Breast epithelium (tissue), 4 donors: ENCODE data around the gene MBD5. TPM values are rescaled to one million over a fixed set of nuclear protein-coding genes. Genes with fewer than 3 reads are reported as not detected.

Source experiments
- DNase-seq, 2 donors: peaks; one replicate each; pipeline ENCODE4 v3.0.0-alpha.2; 2019; ENCODE audit warnings: low spot score in 2 of 2
- H3K27ac ChIP-seq, 2 donors: fragments of 200-600 bp; sonication (generic) in 1 of 2; one replicate each; pipeline ENCODE4 v1.5.1; 2016 to 2019; ENCODE audit warnings: mild to moderate bottlenecking in 1 of 2
- H3K27me3 ChIP-seq, 2 donors: fragments of 200-600 bp; sonication (generic) in 1 of 2; one replicate each; pipeline versions ENCODE4 v1.5.1 to v1.6.0; 2017 to 2019; ENCODE audit warnings: control low read depth in 1 of 2, mild to moderate bottlenecking in 1 of 2
- H3K36me3 ChIP-seq: fragments of 200-600 bp; one replicate; pipeline ENCODE4 v1.5.1; 2019
- H3K4me1 ChIP-seq, 2 donors: fragments of 200-600 bp; sonication (generic); one replicate each; pipeline ENCODE4 v1.5.1; 2016 to 2019; ENCODE audit warnings: control low read depth in 1 of 2
- H3K4me3 ChIP-seq, 3 donors: fragments of 200-600 bp; sonication (generic); 1 replicate in 2 of 3; 2 replicates in 1 of 3; pipeline ENCODE4 v1.5.1; 2016 to 2019; ENCODE audit warnings: mild to moderate bottlenecking in 3 of 3, moderate library complexity in 2 of 3
- H3K9me3 ChIP-seq, 2 donors: fragments of 200-600 bp; sonication (generic) in 1 of 2; one replicate each; pipeline ENCODE4 v1.5.1; 2016 to 2019; ENCODE audit warnings: control low read depth in 1 of 2
- POLR2A ChIP-seq: fragments of 450-650 bp; IDR thresholded peaks from one replicate; pipeline ENCODE4 v1.6.1; 2016; ENCODE audit warnings: antibody characterized with exemption, mild to moderate bottlenecking, moderate library complexity
- POLR2AphosphoS5 ChIP-seq, 3 donors: sonication (generic); formaldehyde crosslinking; IDR thresholded peaks; one replicate each; pipeline ENCODE4 v1.6.1; 2017; ENCODE audit warnings: antibody characterized with exemption in 3 of 3
- intact Hi-C: fragments of 100-400 bp; cut with DNase I; formaldehyde crosslinking; loops from one replicate; pipeline ENCODE4 v1.15.1; 2023; ENCODE audit warnings: low total_unique reads
- total RNA-seq, 3 donors: library from RNA; depleted of rRNA; stranded (reverse); fragments of >200 nt; gene quantifications; one replicate each; pipeline ENCODE4 v1.1.0, GENCODE V29; 2016
- TF ChIP-seq, protein P1 (sequence below), 3 donors: fragments of 450-650 bp; IDR thresholded peaks; one replicate each; pipeline ENCODE4 v1.5.1; 2016 to 2017; ENCODE audit warnings: antibody characterized with exemption in 3 of 3, mild to moderate bottlenecking in 3 of 3, moderate library complexity in 3 of 3

Gene MBD5
- total RNA-seq, 3 donors from 2014 or later = 24.0 to 63.8 (median 40.3) TPM

DNA sequence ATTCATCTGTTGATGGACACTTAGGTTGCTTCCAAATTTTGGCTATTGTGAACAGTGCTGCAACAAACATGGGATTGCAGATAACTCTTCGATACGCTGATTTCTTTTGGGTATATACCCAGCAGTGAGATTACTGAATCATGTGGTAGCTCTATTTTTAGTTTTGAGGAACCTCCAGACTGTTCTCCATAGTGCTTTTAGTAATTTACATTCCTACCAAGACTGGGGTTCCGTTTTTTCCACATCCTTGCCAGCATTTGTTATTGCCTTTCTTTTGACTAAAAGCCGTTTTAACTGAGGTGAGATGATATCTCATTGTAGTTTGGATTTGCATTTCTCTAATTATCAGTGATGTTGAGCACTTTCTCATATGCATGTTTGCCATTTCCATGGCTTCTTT lies 200.3 kb downstream of the MBD5 start:
- Histone ChIP-seq H3K9me3 (peaks cover 0 to 51% of the 10 kb centered on the region in 2 donors), H3K27ac (no peak overlapping the region), H3K4me3 (no peak overlapping the region), H3K27me3 (no peaks in the 10 kb centered on the region), H3K4me1 (no peaks in the 10 kb centered on the region), H3K36me3 (no peaks in the 10 kb centered on the region)
- DNase-seq = no peak
- TF ChIP-seq, protein P1, sequence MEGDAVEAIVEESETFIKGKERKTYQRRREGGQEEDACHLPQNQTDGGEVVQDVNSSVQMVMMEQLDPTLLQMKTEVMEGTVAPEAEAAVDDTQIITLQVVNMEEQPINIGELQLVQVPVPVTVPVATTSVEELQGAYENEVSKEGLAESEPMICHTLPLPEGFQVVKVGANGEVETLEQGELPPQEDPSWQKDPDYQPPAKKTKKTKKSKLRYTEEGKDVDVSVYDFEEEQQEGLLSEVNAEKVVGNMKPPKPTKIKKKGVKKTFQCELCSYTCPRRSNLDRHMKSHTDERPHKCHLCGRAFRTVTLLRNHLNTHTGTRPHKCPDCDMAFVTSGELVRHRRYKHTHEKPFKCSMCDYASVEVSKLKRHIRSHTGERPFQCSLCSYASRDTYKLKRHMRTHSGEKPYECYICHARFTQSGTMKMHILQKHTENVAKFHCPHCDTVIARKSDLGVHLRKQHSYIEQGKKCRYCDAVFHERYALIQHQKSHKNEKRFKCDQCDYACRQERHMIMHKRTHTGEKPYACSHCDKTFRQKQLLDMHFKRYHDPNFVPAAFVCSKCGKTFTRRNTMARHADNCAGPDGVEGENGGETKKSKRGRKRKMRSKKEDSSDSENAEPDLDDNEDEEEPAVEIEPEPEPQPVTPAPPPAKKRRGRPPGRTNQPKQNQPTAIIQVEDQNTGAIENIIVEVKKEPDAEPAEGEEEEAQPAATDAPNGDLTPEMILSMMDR (IDR thresholded peaks at IDR 0.05) = no peak
- TF ChIP-seq POLR2AphosphoS5 (IDR thresholded peaks at IDR 0.05) (no peak), POLR2A (no peak)
- intact Hi-C loops = no loop called here

DNA sequence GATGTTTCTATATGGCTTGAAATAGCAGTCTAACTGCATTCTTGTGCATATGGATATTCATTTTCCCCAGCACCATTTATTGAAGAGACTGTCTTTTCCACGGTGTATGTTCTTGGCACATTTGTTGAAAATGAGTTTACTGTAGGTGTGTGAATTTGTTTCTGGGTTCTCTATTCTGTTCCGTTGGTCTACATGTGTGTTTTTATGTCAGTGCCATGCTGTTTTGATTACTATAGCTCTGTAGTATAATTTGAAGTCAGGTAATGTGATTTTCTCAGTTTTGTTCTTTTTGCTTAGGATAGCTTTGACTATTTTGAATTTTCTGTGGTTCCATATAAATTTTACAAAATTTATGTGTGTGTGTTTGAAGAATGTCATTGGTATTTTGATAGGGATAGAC lies 201.0 kb downstream of the MBD5 start:
- Histone ChIP-seq H3K9me3 (peaks cover 0 to 51% of the 10 kb centered on the region in 2 donors), H3K27me3 (no peaks in the 10 kb centered on the region), H3K4me3 (no peak overlapping the region), H3K4me1 (no peaks in the 10 kb centered on the region), H3K27ac (no peak overlapping the region), H3K36me3 (no peaks in the 10 kb centered on the region)
- DNase-seq = no peak
- TF ChIP-seq, protein P1 (IDR thresholded peaks at IDR 0.05) = no peak
- TF ChIP-seq POLR2A (no peak), POLR2AphosphoS5 (IDR thresholded peaks at IDR 0.05) (no peak)
- intact Hi-C loops = no loop called here

- H3K4me1 ChIP-seq = no peaks in the 10 kb centered on the region
- H3K27me3 ChIP-seq = no peaks in the 10 kb centered on the region
- peaks cover 0 to 2% of the 10 kb centered on the region in 2 donors for H3K9me3 ChIP-seq
- no peak for DNase-seq
- H3K27ac ChIP-seq = no peak overlapping the region
- intact Hi-C loops = no loop called here
- H3K4me3 ChIP-seq = no peak overlapping the region
- H3K36me3 ChIP-seq = no peaks in the 10 kb centered on the region
- TF ChIP-seq, protein P1 (IDR thresholded peaks at IDR 0.05) = no peak
Measured at GRCh38 chr2:148231858-148232257, 211.0 kb downstream of the MBD5 start.

GRCh38 chr2:148234143-148234542 lies 213.3 kb downstream of the MBD5 start:
- Histone ChIP-seq H3K9me3 (peaks cover 0 to 8% of the 10 kb centered on the region in 2 donors), H3K36me3 (no peaks in the 10 kb centered on the region), H3K4me3 (no peak overlapping the region), H3K4me1 (no peaks in the 10 kb centered on the region), H3K27ac (no peak overlapping the region), H3K27me3 (no peaks in the 10 kb centered on the region)
- DNase-seq = no peak
- intact Hi-C loops = no loop called here
- TF ChIP-seq, protein P1 (IDR thresholded peaks at IDR 0.05) = no peak
- TF ChIP-seq POLR2AphosphoS5 (IDR thresholded peaks at IDR 0.05) (no peak), POLR2A (no peak)

- no peak overlapping the region for H3K27ac ChIP-seq
- H3K36me3 ChIP-seq = no peaks in the 10 kb centered on the region
- intact Hi-C loops = no loop called here
- peaks cover 0 to 25% of the 10 kb centered on the region in 2 donors for H3K9me3 ChIP-seq
- no peak overlapping the region for H3K4me3 ChIP-seq
- H3K4me1 ChIP-seq = no peaks in the 10 kb centered on the region
- TF ChIP-seq POLR2AphosphoS5 (IDR thresholded peaks at IDR 0.05) (no peak), POLR2A (no peak)
- TF ChIP-seq, protein P1 (IDR thresholded peaks at IDR 0.05) = no peak
- no peak for DNase-seq
- H3K27me3 ChIP-seq = no peaks in the 10 kb centered on the region
Measured at GRCh38 chr2:148237911-148238310, 217.0 kb downstream of the MBD5 start.
